ENCODE results near the gene COL2A1. TPM values are rescaled to one million over a fixed set of nuclear protein-coding genes. Genes with fewer than 3 reads are reported as not detected.

The COL2A1 gene
- total RNA-seq, 2 donors from 2014 or later: not detected

- Histone ChIP-seq H3K9me3 (no peaks in the 10 kb centered on the region), H3K4me3 (no peak overlapping the region), H3K4me1 (no peaks in the 10 kb centered on the region), H3K27me3 (no peaks in the 10 kb centered on the region), H3K27ac (no peak overlapping the region), H3K36me3 (replicated peaks in 1 of 2; ENCODE audit: insufficient read depth in 1 of 2, low read depth in 2 of 2) (peaks cover 7 to 10% of the 10 kb centered on the region in 2 donors)
- DNase-seq (no peak), ATAC-seq (no peak)
- intact Hi-C loops (cut with DNase I): no loop called here
- 68 to 77% methylated on average over 4 of the region's 4 CpGs for WGBS, 2 donors
- TF ChIP-seq POLR2A (IDR thresholded peaks at IDR 0.05) (no peak), CTCF (IDR thresholded peaks at IDR 0.05) (no peak)
These were observed 39.5 kb upstream of the COL2A1 start for GRCh38 chr12:48043771-48044170.

DNA sequence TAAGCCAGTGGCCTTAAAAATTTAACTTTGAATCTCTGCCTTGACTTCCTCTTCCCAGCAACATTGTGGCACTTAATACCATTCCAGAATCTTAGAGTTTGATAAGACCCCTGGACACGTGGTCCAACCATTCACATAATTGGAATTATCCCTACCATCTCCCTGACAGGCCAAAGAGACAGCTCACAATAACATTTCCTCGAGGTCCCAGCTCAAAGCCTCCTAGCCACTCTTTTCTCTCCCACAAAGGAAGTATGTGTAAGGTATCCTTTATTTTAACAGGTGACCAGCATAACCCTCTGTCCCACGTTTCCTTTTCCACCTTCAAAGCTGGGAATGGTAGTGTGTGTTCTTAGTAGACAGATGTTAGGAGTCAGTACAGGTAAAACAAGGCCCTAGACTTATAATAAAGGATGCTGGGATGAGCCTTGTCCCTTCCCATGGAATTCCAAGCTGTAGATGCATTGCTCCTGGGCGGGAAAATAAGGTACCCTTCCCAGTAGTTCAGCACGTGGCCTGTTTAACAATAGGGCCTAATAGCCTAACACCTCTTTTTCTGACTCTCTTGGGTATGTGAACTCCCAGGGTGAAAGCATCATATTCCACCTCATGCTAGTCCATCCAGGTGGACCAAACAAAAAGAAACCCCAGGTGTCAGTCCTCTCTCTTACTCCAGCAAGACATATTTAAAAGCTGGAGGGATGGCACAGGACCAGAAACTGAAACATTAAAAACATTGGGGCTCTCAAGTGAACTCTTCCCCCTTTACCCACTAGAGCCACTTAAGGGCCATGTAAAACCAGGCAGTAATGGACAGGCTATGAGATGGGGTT is 37.5 kb upstream of the COL2A1 start:
- intact Hi-C loops (cut with DNase I): no loop called here
- ATAC-seq: no peak
- Histone ChIP-seq H3K27me3 (no peaks in the 10 kb centered on the region), H3K4me3 (no peak overlapping the region), H3K9me3 (no peaks in the 10 kb centered on the region), H3K4me1 (no peaks in the 10 kb centered on the region), H3K36me3 (replicated peaks in 1 of 2; ENCODE audit: insufficient read depth in 1 of 2, low read depth in 2 of 2) (peaks cover 7 to 9% of the 10 kb centered on the region in 2 donors), H3K27ac (no peak overlapping the region)
- TF ChIP-seq CTCF (IDR thresholded peaks at IDR 0.05) (no peak), POLR2A (IDR thresholded peaks at IDR 0.05) (no peak)
- DNase-seq: no peak
- whole genome bisulfite sequencing, 2 donors: 73 to 77% methylated on average over 5 of the region's 5 CpGs

DNA sequence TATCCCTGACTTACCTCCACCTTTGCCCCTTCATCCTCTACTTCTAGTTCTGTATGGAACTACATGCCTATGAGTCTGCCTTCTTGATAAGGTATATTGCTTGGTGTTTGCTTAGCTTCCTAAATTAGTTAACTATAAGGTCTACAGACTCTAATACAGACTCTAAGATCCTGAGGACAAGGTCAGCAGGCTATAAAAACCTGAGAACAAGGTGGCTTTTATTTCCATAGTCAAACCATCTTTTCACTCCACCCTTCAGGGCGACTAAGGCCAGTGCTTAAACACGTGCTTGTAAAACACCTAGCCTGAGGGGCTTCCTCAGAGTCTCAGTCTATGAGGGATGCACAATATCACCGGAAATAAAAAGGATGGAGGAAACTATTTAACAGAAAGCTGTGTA is 36.1 kb upstream of the COL2A1 start:
- ATAC-seq: no peak
- Histone ChIP-seq H3K9me3 (no peaks in the 10 kb centered on the region), H3K4me3 (no peak overlapping the region), H3K4me1 (no peaks in the 10 kb centered on the region), H3K27me3 (no peaks in the 10 kb centered on the region), H3K27ac (no peak overlapping the region), H3K36me3 (replicated peaks in 1 of 2; ENCODE audit: insufficient read depth in 1 of 2, low read depth in 2 of 2) (peaks cover 0 to 5% of the 10 kb centered on the region in 2 donors)
- 58 to 69% methylated on average over 3 of the region's 3 CpGs for WGBS, 2 donors
- intact Hi-C loops (cut with DNase I): no loop called here
- TF ChIP-seq CTCF (IDR thresholded peaks at IDR 0.05): no peak
- TF ChIP-seq POLR2A (IDR thresholded peaks at IDR 0.05): no peak
- no peak for DNase-seq

DNA sequence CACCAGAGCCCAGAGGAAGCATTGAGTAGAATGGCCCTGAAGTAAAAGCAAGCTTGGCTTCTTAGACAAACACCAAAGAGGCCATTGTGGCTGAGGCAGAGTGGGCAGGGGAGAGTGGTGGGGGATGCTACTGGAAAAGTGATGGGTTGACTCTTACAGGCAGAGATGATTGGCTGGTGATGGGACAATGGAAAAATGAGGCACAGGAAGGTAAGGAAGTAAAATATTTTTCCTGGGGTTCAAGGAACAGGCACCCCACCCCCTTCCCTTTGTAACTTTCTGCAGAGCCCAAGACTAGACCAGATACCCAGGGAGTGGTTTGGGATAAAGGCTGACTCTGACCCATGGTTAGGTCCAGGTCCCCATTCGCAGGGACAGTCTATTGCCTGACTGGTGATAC is 34.9 kb upstream of the COL2A1 start:
- intact Hi-C loops (cut with DNase I): no loop called here
- ATAC-seq (no peak), DNase-seq (no peak)
- no peaks in the 10 kb centered on the region for H3K9me3 ChIP-seq
- H3K36me3 ChIP-seq (replicated peaks in 1 of 2; ENCODE audit: insufficient read depth in 1 of 2, low read depth in 2 of 2): no peaks in the 10 kb centered on the region
- TF ChIP-seq CTCF (IDR thresholded peaks at IDR 0.05) (no peak), POLR2A (IDR thresholded peaks at IDR 0.05) (no peak)
- H3K4me3 ChIP-seq: no peak overlapping the region
- no peak overlapping the region for H3K27ac ChIP-seq
- H3K4me1 ChIP-seq: no peaks in the 10 kb centered on the region
- 93 to 100% methylated on average over 1 of the region's 1 CpG for WGBS, 2 donors
- no peaks in the 10 kb centered on the region for H3K27me3 ChIP-seq

GRCh38 chr12:48038085-48038484 is 33.8 kb upstream of the COL2A1 start:
- Histone ChIP-seq H3K9me3 (no peaks in the 10 kb centered on the region), H3K27me3 (no peaks in the 10 kb centered on the region), H3K36me3 (replicated peaks in 1 of 2; ENCODE audit: insufficient read depth in 1 of 2, low read depth in 2 of 2) (no peaks in the 10 kb centered on the region), H3K4me3 (no peak overlapping the region), H3K27ac (no peak overlapping the region), H3K4me1 (no peaks in the 10 kb centered on the region)
- TF ChIP-seq POLR2A (IDR thresholded peaks at IDR 0.05): no peak
- no peak for TF ChIP-seq CTCF (IDR thresholded peaks at IDR 0.05)
- intact Hi-C loops (cut with DNase I): no loop called here
- 36 to 70% methylated on average over 5 of the region's 5 CpGs for WGBS, 2 donors
- DNase-seq: no peak
- no peak for ATAC-seq
